Measurements from ENCODE around the gene DENND5A. TPM values are rescaled to one million over a fixed set of nuclear protein-coding genes. Genes with fewer than 3 reads are reported as not detected.

Gene DENND5A
- total RNA-seq, 2 experiments from 2014 or later = 4.0 to 10.5 TPM

- Histone ChIP-seq H3K4me3 (ENCODE audit: low read depth, low read length, poor library complexity, severe bottlenecking) (no peak overlapping the region), H3K9me3 (ENCODE audit: low read length) (no peaks in the 10 kb centered on the region), H3K4me1 (ENCODE audit: insufficient read depth, low read length, poor library complexity, severe bottlenecking) (no peaks in the 10 kb centered on the region), H4K20me1 (ENCODE audit: insufficient read depth, low read length) (no peaks in the 10 kb centered on the region), H3K36me3 (ENCODE audit: insufficient read depth, low read length) (no peaks in the 10 kb centered on the region), H3K79me2 (ENCODE audit: insufficient read depth, low read depth, low read length) (no peaks in the 10 kb centered on the region), H3K9me2 (ENCODE audit: insufficient read depth, low read length) (no peaks in the 10 kb centered on the region), H2AFZ (ENCODE audit: low read length) (no peak overlapping the region), H3K4me2 (ENCODE audit: low read length) (no peak overlapping the region), H3K27ac (ENCODE audit: low read depth, low read length, poor library complexity, severe bottlenecking) (no peak overlapping the region)
- DNase-seq (ENCODE audit: low spot score) = no peak
- intact Hi-C loops (cut with micrococcal nuclease; ENCODE audit: unreplicated experiment) = no loop called here
- ChIA-PET CTCF (ENCODE audit: unreplicated experiment) (no interaction called here), POLR2A (no interaction called here)
- TF ChIP-seq EZH2phosphoT487 (IDR thresholded peaks at IDR 0.05; ENCODE audit: borderline replicate concordance, low read depth, low read length) = no peak
- no peak for TF ChIP-seq CTCF (conservative IDR thresholded peaks at IDR 0.05; ENCODE audit: low read length)
- BruUV-seq (replicated peaks) = no TSS peak
Measured at GRCh38 chr11:9176550-9176949, 88.6 kb downstream of the DENND5A start.

GRCh38 chr11:9176136-9176535 lies 89.0 kb downstream of the DENND5A start:
- H2AFZ ChIP-seq (ENCODE audit: low read length) = no peak overlapping the region
- H3K36me3 ChIP-seq (ENCODE audit: insufficient read depth, low read length) = no peaks in the 10 kb centered on the region
- H3K9me2 ChIP-seq (ENCODE audit: insufficient read depth, low read length) = no peaks in the 10 kb centered on the region
- TF ChIP-seq CTCF (conservative IDR thresholded peaks at IDR 0.05; ENCODE audit: low read length) (no peak), EZH2phosphoT487 (IDR thresholded peaks at IDR 0.05; ENCODE audit: borderline replicate concordance, low read depth, low read length) (no peak)
- no peaks in the 10 kb centered on the region for H4K20me1 ChIP-seq (ENCODE audit: insufficient read depth, low read length)
- CTCF ChIA-PET (ENCODE audit: unreplicated experiment) = no interaction called here
- intact Hi-C loops (cut with micrococcal nuclease; ENCODE audit: unreplicated experiment) = no loop called here
- no peak overlapping the region for H3K27ac ChIP-seq (ENCODE audit: low read depth, low read length, poor library complexity, severe bottlenecking)
- no peaks in the 10 kb centered on the region for H3K79me2 ChIP-seq (ENCODE audit: insufficient read depth, low read depth, low read length)
- H3K4me3 ChIP-seq (ENCODE audit: low read depth, low read length, poor library complexity, severe bottlenecking) = no peak overlapping the region
- POLR2A ChIA-PET = no interaction called here
- DNase-seq (ENCODE audit: low spot score) = no peak
- BruUV-seq (replicated peaks) = no TSS peak
- no peaks in the 10 kb centered on the region for H3K4me1 ChIP-seq (ENCODE audit: insufficient read depth, low read length, poor library complexity, severe bottlenecking)
- H3K9me3 ChIP-seq (ENCODE audit: low read length) = no peaks in the 10 kb centered on the region
- H3K4me2 ChIP-seq (ENCODE audit: low read length) = no peak overlapping the region

- Histone ChIP-seq H3K4me2 (ENCODE audit: low read length) (no peak overlapping the region), H3K4me3 (ENCODE audit: low read depth, low read length, poor library complexity, severe bottlenecking) (no peak overlapping the region), H2AFZ (ENCODE audit: low read length) (no peak overlapping the region), H3K9me3 (ENCODE audit: low read length) (no peaks in the 10 kb centered on the region), H3K4me1 (ENCODE audit: insufficient read depth, low read length, poor library complexity, severe bottlenecking) (no peaks in the 10 kb centered on the region), H3K9me2 (ENCODE audit: insufficient read depth, low read length) (no peaks in the 10 kb centered on the region), H3K36me3 (ENCODE audit: insufficient read depth, low read length) (no peaks in the 10 kb centered on the region), H3K27ac (ENCODE audit: low read depth, low read length, poor library complexity, severe bottlenecking) (no peak overlapping the region), H4K20me1 (ENCODE audit: insufficient read depth, low read length) (no peaks in the 10 kb centered on the region), H3K79me2 (ENCODE audit: insufficient read depth, low read depth, low read length) (no peaks in the 10 kb centered on the region)
- no TSS peak for BruUV-seq (replicated peaks)
- TF ChIP-seq EZH2phosphoT487 (IDR thresholded peaks at IDR 0.05; ENCODE audit: borderline replicate concordance, low read depth, low read length) = no peak
- ChIA-PET POLR2A (interaction anchor here (0.6 kb wide), 2 partner anchors 34 to 240 kb away, joined by 3 read pairs; no protein-coding TSS in a partner anchor), CTCF (ENCODE audit: unreplicated experiment) (no interaction called here)
- intact Hi-C loops (cut with micrococcal nuclease; ENCODE audit: unreplicated experiment) = no loop called here
- no peak for DNase-seq (ENCODE audit: low spot score)
Measured at GRCh38 chr11:9172389-9172788, 92.8 kb downstream of the DENND5A start.
